GM18868 (cell line): Measurements from ENCODE around the gene DEFB114.
"Not testable (repeated sequence)": the region's sequence is repeated elsewhere in the genome, so short reads cannot be mapped to it uniquely, and the experiment has no call there.

Experiments
- ATAC-seq: cut with Tn5 transposase; IDR thresholded peaks from one replicate; pipeline ENCODE4 v1.9.1; 2021; ENCODE audit warnings: mild to moderate bottlenecking, moderate library complexity; ENCODE audit not compliant: unreplicated experiment

DEFB114 gene

GRCh38 chr6:49964064-49964463 lies at the start of gene DEFB114:
Gene DEFB114, minus strand, starts transcription at chr6:49964164. Its CDS starts 59 bp downstream, at chr6:49964105.
- ATAC-seq, result no peak

DNA sequence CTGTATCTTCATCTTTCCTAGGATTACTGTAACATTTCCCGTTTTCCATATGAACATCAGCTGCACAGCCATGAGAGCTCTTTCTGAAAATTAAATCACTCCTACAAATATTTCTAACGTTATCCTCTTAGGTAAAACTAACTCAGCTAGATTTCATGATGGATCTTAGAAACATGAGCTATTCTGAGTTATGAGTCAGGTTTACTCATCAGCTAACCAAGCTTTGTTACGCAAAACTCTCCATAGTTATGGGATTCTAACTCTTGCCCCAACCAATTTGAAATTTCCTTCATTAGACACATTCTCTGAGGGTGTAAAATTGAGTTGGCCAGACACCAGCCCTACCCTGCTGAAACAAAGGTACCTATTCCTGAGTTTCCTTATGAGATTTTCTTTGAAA lies 43.9 kb upstream of the DEFB114 start:
- no peak for ATAC-seq

DNA sequence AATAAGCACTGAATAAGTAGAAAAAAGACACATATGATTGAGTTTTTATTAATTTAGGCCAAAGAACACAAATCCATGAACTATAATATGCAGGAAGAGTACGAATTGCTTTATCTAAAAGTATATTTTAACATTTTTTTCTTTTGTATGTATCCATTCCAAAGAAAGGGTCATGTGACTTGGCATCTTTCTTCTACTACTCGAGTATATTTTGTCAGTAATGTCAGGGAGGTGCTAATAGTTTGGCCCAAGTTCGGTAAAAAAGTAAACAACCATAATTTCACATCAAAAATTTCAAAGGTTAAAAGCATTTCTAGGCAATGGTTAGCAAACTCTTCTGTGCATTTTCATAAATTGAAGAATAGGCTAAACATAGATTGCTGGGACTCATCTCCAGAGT lies 39.2 kb upstream of the DEFB114 start:
- ATAC-seq, result no peak

- no peak for ATAC-seq
Measured at GRCh38 chr6:49995278-49995677, 31.3 kb upstream of the DEFB114 start.

DNA sequence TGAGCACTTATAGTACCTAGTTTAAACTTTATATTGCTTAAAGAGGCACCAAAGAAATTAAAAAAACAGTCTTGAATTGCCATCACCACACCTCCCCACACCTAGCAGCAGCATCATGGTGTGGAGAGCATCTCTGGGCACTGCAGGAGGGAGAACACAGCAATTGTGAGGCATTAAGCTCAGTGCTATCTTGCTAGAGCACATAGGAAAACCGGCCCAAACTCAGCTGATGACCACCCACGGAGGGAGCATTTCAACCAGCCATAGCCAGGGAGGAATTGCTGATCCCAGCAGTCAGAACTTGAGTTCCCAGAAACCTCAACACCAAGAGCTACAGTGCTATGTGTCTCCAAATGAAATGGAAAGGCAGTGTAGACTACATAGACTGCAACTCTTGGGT lies 24.9 kb upstream of the DEFB114 start:
- ATAC-seq, result no peak

GRCh38 chr6:49987749-49988148 lies 23.8 kb upstream of the DEFB114 start:
- ATAC-seq, result no peak

- ATAC-seq, result no peak
Measured at GRCh38 chr6:49986551-49986950, 22.6 kb upstream of the DEFB114 start.

DNA sequence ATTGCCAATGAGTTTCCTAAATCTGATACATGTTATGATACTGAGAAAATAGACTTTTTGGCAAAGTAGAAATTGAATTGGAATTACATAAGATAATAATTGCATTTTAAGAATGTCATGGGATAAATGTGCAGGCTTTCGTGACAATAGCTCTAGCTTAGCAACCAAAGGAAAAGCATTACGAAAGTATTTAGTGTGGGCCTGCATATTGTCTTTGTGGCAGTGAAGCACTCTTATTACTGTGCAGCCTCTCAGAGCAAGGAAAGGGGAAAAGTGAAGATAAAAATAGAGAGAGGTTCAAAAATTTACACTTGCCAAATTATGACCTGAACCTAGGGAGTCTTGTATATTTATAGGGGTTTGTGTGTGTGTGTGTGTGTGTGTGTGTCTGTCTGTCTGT lies 18.1 kb upstream of the DEFB114 start:
- ATAC-seq, result no peak

DNA sequence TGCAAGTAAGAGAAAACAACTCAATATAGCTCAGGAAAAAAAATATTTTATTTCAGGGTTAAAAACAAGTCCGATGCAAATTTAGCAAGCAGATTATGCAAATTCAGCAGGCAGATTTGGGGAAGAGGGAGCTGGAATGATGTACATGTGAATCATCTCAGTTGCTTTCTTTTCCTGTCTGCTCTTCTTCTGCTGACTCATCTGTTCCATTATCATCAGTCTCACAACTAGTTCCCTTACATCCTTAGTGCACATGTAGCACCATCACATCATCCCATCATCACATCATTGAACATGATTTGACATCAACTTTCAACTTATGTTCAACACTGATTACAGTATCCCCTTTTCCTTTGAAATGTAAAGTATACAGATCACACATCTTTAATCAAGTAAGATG lies 16.9 kb upstream of the DEFB114 start:
- peak; percentile 51 for ATAC-seq

- ATAC-seq, result peak; percentile 27
Measured at GRCh38 chr6:49979584-49979983, 15.6 kb upstream of the DEFB114 start.

DNA sequence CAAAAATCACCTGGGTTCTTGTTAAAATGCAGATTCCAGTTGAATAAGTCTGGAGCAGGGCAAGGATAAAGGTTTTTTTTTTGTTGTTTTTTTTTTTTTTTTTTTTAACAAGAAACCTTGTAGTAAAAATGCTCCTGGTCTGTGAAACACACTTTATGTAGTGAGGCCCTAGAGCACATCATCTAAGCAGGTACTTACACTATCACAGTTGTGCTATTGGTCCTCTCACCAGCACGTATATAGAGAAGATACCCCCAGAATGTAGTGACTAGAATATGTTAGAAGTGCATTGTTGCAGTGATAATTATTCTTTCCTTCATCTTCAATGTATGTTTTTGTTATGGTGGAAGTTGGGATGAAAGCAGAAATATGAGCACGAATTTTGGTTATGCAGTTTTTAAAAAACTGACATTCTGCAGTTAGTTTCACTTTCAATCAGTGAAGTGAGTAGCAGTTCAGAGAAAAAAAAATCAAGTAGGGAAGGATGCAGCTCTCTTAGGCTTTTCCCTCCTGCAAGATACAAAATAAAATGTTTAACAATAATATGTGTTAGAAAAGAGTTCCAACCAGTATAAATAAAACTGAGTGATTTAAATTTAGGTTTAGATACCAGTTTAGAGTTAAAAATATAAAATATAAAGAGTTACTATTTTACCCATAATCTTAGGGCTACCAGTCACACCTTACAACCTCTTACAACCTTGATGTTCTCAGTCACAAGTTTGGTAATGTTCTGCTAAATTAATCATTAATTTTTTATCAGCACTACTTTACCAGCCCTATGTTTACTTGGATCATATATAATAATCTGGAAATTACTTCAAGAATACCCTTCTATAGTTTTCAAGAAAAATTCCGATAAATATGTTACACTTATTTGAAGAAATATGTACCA lies 14.6 kb upstream of the DEFB114 start:
- peak; percentile 50 for ATAC-seq

DNA sequence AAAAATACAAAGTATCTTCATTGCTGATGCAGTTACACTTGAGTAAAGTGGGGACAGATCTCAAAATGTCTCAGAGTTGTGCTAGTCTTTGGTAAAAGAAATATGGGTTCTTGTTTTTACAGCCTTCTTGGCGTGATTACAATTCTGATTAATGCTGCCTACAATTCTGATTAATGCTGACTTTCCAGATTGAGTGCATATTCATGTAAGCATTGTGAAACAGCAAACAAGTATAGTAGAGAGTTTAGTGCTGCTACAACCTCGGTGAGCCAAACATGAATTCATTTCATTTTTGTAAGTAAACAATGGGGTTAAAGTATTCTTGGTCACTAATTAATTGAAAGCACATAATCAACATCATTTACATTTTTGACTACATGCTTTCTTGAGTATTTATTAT lies 5.6 kb upstream of the DEFB114 start, which contains the start of gene DEFB113:
Gene DEFB113, minus strand, starts transcription at position 21 of the 400 bp plus-strand sequence. Its CDS starts 0 bp downstream, at position 21.
- no peak for ATAC-seq

GRCh38 chr6:49966823-49967222 lies 2.9 kb upstream of the DEFB114 start:
- no peak for ATAC-seq

DNA sequence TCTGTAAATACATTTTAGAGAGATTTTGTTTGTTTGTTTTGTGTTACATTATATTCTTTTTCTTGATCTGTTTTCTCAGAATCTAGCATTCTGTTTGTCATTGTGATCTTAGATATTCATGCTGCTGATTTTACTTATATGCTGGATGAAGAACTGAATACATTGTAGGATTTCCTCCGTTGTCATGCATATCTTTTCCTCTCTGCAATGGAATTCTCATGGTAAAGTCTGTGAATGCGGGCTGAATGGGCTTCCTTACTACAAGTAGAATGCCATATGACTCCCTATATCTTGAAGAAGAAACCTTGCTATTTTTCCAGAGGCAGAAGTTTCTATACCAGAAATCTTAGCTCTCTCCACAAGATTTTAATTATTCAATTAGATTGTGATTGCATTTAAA lies 2.4 kb upstream of the DEFB114 start:
- ATAC-seq, result no peak

DNA sequence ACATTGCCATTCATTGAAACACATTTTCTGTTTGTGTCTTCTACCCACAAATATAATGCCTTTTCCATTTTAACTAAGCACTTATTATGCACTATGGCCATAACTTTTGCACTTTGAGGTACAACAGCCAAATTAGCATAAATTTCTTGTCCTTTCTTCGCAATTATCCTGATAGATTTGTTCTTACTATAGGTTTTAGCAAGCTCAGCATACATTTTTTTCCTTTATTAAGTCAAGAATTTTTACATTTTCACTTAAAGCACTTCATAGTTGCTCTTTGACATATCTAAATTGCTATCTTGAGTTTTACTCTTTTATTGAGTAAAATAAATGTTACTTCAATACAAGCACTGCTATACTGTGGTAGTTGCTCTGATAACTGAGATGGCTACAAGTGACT lies 5.8 kb downstream of the DEFB114 start:
- no peak for ATAC-seq

- no peak for ATAC-seq
Measured at GRCh38 chr6:49955847-49956246, 8.1 kb downstream of the DEFB114 start.

- no peak for ATAC-seq
Measured at GRCh38 chr6:49951926-49952325, 12.0 kb downstream of the DEFB114 start.

GRCh38 chr6:49950415-49950751 lies 13.6 kb downstream of the DEFB114 start:
- no peak for ATAC-seq

- no peak for ATAC-seq
Measured at GRCh38 chr6:49949062-49949461, 14.9 kb downstream of the DEFB114 start.

DNA sequence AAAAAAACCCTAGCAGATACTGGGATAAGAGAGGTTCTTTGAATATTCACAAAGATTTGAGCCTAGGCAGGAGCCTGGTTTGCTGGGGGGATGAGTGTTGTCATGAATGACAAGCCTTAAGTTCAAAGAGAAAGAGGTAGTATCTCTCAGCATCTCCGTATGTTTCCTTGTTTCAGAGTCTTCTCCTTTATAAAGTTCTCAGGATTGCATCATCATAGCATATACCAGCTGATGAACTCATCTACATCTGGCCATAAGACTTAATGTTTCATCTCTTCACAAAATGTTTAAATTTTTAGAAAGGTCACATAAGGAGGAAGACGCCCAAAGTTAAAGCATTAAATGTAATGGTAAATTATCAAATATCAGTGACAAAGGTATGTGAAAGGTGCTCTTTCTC lies 17.1 kb downstream of the DEFB114 start:
- no peak for ATAC-seq

GRCh38 chr6:49944068-49944467 lies 19.9 kb downstream of the DEFB114 start:
- ATAC-seq, result not testable (repeated sequence)

DNA sequence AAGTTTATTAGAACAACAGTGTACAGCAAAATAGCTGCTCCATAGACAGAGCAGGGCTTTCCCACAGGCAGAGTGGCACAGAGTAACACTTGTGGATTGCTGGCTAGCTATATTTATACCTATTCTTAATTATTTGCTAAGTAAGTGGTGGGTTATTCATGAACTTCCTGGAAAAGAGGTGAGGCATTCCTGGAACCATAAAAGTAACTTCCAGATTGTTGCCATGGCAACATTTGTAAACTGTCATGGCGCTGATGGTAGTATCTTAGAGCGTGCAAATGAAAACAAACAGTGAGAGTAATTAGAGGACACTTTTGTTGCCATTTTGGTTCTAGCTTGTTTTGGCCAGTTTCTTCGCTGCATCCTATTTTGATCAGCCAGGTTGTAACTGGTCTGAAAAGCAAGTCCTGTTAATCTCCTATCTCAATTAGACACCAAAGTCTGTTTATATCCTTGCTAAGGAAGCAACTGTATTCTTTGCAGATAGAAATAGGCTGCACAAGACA lies 23.9 kb downstream of the DEFB114 start:
- no peak for ATAC-seq

GRCh38 chr6:49937811-49938210 lies 26.2 kb downstream of the DEFB114 start:
- ATAC-seq, result no peak
